ENCODE measurements around the gene ANP32E.

Gene ANP32E

DNA sequence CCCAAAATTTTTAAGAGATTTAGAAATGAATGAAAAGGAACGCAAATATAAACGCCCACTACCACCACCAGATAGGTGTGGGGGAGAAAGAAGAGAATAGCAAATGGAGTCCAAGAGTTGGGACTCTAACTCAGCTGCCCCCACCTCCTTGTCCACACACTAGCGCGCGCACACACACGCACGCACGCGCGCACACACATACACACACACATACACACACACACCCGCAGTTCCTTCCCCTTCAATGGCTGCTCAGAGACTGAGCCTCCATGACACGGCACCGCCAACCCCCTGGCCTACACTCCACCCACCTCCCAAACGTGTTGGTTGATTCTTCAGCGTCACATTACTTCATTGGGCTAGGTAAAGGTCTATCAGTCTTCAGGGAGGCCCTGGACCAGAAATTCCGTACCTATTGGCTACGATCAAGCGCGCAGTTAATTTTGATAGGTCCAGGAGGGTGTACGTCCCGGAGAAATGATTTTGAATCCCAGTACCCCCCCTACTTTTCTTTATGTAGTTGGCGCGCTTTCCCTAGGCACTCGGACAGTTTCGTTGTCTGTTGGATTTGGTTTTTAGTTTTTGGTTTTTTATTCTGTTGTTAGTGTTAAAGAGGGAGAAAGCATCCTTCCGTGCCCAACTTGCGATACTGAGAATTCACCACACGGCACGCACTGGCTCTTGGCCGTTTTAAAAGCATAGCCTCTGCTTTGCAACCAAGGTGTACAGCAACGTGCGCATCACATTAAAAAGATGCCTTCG lies at the start of gene ANP32E:
ANP32E (minus strand) TSS at position 261 of the 762 bp plus-strand sequence. CDS start 326 bp downstream, outside the sequence.
- DNase-seq = peak; percentile 86 to 98 (median 94)

DNA sequence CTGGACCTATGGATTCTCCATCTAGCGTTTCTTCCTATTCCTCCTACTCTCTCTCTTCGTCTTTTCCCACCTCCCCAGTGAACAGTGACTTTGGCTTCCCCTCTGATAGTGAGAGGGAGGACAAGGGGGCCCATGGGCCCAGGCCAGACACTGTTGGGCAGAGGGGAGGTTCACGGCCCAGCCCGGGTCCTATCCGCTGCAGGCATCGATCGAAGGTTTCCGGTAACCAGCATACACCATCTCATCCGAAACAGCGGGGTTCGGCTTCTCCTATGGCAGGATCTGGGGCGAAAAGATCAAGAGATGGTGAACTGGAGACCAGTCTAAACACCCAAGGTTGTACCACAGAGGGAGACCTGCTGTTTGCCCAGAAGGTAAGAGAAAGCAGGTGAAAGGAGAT lies 47.3 kb upstream of the ANP32E start:
- no peak for DNase-seq

DNA sequence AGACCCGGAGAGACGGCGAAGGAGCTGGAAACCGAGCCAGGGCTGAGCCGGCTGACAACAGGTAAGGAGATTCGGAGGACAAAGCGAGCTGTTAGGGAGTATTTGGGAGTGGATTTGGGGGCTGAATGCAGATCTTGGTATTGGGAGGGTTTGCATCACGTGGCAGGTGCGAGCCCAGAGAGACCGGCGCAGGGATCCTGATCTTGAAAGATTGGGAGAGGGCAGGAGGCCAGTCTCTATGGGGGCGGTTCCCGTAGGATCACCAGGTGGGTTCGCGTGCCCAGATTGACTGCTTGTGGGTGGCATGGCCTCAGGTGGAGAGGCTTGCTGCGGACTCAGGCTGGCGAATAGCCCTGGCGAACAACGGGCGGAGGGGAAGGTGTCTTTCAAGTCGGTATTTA lies 46.6 kb upstream of the ANP32E start:
- peak in 1 of 6 experiments; percentile 5 for DNase-seq

GRCh38 chr1:150281758-150282557 lies 46.0 kb upstream of the ANP32E start, which contains the start of gene CIART:
TSS of gene CIART (plus strand) at chr1:150282554. CDS start at chr1:150283268, 714 bp downstream.
- peak; percentile 61 to 89 (median 85) for DNase-seq

- peak in 5 of 6 experiments; percentile 22 to 73 (median 34) for DNase-seq
These were observed 45.4 kb upstream of the ANP32E start for GRCh38 chr1:150281221-150281757.

- DNase-seq = no peak
These were observed 44.3 kb upstream of the ANP32E start for GRCh38 chr1:150280138-150280707.

DNA sequence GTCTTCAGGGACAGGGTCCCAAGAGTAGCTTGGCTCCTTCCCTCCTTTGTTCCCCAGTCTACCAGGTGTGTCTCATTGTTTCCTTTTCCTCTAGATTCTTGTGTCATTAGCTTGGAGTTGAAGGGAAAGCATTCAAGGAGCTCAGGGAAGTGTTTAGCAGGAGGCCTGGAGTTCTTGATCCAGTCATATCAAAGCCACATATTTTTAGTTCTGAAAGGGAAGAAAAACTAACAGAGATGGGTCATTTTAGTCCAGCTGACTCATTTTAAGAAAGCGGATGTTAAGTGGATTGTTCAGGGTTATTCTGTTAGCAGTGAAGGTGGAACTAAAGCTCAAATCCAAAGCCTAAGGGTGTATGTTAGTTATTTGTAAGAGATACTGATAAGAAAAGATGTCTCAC lies 37.4 kb upstream of the ANP32E start:
- no peak for DNase-seq

- no peak for DNase-seq
These were observed 35.5 kb upstream of the ANP32E start for GRCh38 chr1:150271291-150271959.

- no peak for DNase-seq
These were observed 33.5 kb upstream of the ANP32E start for GRCh38 chr1:150269451-150269850.

- DNase-seq = peak; percentile 80 to 90 (median 86)
These were observed 32.9 kb upstream of the ANP32E start, which contains the start of gene APH1A for GRCh38 chr1:150268705-150269403. TSS of gene APH1A (minus strand) at chr1:150269016. CDS start at chr1:150268810, 206 bp downstream.

- DNase-seq = peak; percentile 22 to 71 (median 53)
These were observed 32.4 kb upstream of the ANP32E start for GRCh38 chr1:150268340-150268704.

GRCh38 chr1:150267896-150268295 lies 32.0 kb upstream of the ANP32E start:
- DNase-seq = no peak

DNA sequence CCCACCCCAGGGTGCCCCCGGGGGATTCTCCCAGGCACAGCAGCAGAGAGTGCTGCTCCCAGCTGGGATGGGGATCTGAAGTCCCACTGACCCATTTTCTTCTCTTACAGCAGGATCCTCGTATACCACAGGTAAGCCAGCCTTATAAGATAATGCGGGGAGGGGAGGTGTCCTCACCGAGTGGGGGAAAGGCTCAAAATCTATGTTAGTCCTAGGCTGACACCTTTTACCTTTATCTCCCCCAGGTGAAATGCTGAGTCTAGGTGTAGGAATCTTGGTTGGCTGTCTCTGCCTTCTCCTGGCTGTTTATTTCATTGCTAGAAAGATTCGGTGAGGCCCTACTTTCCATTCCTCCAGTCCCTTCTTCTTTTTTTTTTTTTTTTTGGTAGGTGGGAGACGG lies 27.6 kb upstream of the ANP32E start:
- no peak for DNase-seq

- no peak for DNase-seq
These were observed 26.7 kb upstream of the ANP32E start for GRCh38 chr1:150262388-150263320.

DNA sequence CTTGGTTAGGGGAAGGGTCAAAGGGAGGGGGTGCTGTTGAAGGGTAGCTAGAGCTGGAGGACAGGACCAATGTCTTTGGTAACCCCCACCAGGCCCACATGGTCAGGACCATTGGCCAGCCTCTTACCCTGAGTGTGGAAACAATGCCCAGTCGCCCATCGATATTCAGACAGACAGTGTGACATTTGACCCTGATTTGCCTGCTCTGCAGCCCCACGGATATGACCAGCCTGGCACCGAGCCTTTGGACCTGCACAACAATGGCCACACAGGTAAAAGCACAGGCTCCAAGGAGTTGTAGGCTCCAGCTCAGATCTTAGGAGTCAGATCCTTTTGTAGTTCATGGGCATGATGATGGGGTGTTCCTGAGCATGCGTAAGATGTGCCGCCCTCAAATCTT lies 25.5 kb upstream of the ANP32E start:
- DNase-seq = no peak

DNA sequence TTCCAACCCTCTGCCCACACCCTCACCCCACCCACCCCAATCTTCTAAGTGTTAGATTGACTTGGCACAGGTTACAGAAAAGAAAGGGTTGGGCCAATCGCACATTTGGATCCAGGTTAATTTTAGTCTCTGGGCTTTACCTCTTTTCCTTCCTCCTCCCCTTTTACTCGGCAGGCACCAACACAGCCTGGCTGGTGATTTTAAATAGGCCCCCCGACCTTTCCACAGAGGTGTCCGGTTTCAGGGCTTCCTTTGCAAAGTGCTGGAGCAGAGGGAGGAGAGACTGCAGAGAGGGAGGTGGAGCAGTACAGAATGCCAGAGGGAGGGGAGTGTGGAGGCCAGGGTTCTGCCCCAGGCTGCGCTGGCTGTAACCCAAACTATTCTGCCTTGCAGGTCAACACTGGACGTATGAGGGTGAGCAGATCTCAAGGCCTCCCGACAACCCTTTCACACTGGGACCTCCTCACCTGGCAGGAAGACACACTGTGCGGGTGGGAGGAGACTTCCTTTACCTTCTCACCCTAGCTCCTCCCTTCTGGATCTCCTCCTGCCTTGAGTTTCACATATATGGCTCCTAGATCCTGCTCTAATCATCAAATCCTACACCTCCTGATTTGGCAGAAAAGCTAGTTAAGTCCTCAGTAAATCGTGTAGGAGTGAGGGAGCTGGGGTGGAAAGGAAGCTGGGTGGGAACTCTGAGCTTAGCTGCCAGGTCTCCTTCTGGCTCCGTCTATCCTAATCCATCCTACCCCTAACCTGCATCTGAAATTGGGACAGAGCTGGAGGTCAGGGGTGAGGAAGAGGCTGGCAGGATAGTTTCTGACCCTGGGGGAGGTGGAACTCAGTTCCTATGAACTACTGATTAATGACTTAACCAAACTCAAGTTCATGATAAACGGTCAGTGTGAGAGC lies 24.1 kb upstream of the ANP32E start:
- DNase-seq = no peak

- DNase-seq = no peak
These were observed 23.3 kb upstream of the ANP32E start for GRCh38 chr1:150259217-150259616.

GRCh38 chr1:150257624-150258585 lies 22.0 kb upstream of the ANP32E start, which contains the start of gene CA14:
TSS of gene CA14 (plus strand) at chr1:150257774. CDS start at chr1:150258129, 355 bp downstream.
- no peak for DNase-seq
